Choroid plexus epithelial cell (primary cell): ENCODE data around the gene SUMO4.

ENCODE experiments used
- DNase-seq: peaks from one replicate; pipeline ENCODE4 v3.0.0-alpha.2; 2010; ENCODE audit warnings: low read depth
- H3K4me3 ChIP-seq: 2 replicates; pipeline ENCODE4 v1.5.1; 2011; ENCODE audit warnings: low read depth, mild to moderate bottlenecking, control low read depth, low read length, moderate library complexity
- CTCF ChIP-seq: conservative IDR thresholded peaks from 2 replicates; pipeline ENCODE4 v1.5.1; 2011; ENCODE audit warnings: low read depth, mild to moderate bottlenecking, control low read depth, inconsistent platforms, low read length, moderate library complexity

Gene SUMO4

GRCh38 chr6:149445095-149445466, 45.0 kb downstream of the SUMO4 start:
- no peak overlapping the region for H3K4me3 ChIP-seq
- no peak for DNase-seq
- no peak for TF ChIP-seq CTCF

GRCh38 chr6:149445573-149445972, 45.5 kb downstream of the SUMO4 start:
- no peak overlapping the region for H3K4me3 ChIP-seq
- DNase-seq = no peak
- no peak for TF ChIP-seq CTCF

GRCh38 chr6:149446791-149447376, 46.8 kb downstream of the SUMO4 start:
- DNase-seq = no peak
- peak; percentile 17 for TF ChIP-seq CTCF

GRCh38 chr6:149448821-149449453, 48.9 kb downstream of the SUMO4 start:
- no peak for DNase-seq
- H3K4me3 ChIP-seq = no peak overlapping the region
- TF ChIP-seq CTCF = no peak

More at GRCh38 chr6:149446791-149447376, 46.8 kb downstream of the SUMO4 start:
- no peak overlapping the region for H3K4me3 ChIP-seq

- no peak for TF ChIP-seq CTCF
- DNase-seq = no peak
- no peak overlapping the region for H3K4me3 ChIP-seq
Measured at GRCh38 chr6:149449831-149450678, 50.0 kb downstream of the SUMO4 start.
